Measurements from ENCODE around the gene FAM193A. TPM values are rescaled to one million over a fixed set of nuclear protein-coding genes. Genes with fewer than 3 reads are reported as not detected.
"Not testable (repeated sequence)": the region's sequence is repeated elsewhere in the genome, so short reads cannot be mapped to it uniquely, and the experiment has no call there.

The FAM193A gene
- total and polyA plus RNA-seq, 12 donors = 7.5 to 20.6 (median 15.9) TPM

GRCh38 chr4:2767705-2768074 lies 231.2 kb downstream of the FAM193A start:
- ATAC-seq = peak in 7 of 8 donors; percentile 36 to 84 (median 74)
- TF ChIP-seq CTCF (IDR thresholded peaks at IDR 0.05) = no peak
- WGBS, 2 donors = 37 to 44% methylated on average over 11 of the region's 11 CpGs
- Histone ChIP-seq H3K27ac (peak overlapping the region in 2 of 10 donors; percentile 24 to 45), H3K4me1 (peaks cover 0 to 40% (median 17%) of the 10 kb centered on the region in 9 donors), H3K4me3 (no peak overlapping the region), H3K9me3 (no peaks in the 10 kb centered on the region), H3K27me3 (no peaks in the 10 kb centered on the region), H3K36me3 (no peaks in the 10 kb centered on the region)
- peak; percentile 73 to 79 for DNase-seq
- intact Hi-C loops (cut with DNase I) = loop anchor here in 8 of 10 donors (2.0 to 10.0 kb wide), 8 partner anchors 27 to 277 kb away; partner anchors contain the start of gene ADD1 (in 1 of the 8)

GRCh38 chr4:2768124-2768523 lies 231.7 kb downstream of the FAM193A start:
- H3K4me1 ChIP-seq = peaks cover 0 to 40% (median 17%) of the 10 kb centered on the region in 9 donors
- no peaks in the 10 kb centered on the region for H3K27me3 ChIP-seq
- peak overlapping the region in 2 of 10 donors; percentile 22 to 45 for H3K27ac ChIP-seq
- no peaks in the 10 kb centered on the region for H3K36me3 ChIP-seq
- ATAC-seq (peak in 1 of 8 donors; percentile 13), DNase-seq (no peak)
- WGBS, 2 donors = 76 to 78% methylated on average over 9 of the region's 9 CpGs
- TF ChIP-seq CTCF (IDR thresholded peaks at IDR 0.05) = no peak
- no peak overlapping the region for H3K4me3 ChIP-seq
- intact Hi-C loops (cut with DNase I) = loop anchor here in 8 of 10 donors (2.0 to 10.0 kb wide), 8 partner anchors 27 to 277 kb away; partner anchors contain the start of gene ADD1 (in 1 of the 8)
- H3K9me3 ChIP-seq = no peaks in the 10 kb centered on the region

- ATAC-seq = no peak
- DNase-seq = no peak
- intact Hi-C loops (cut with DNase I) = loop anchor here in 8 of 10 donors (2.0 to 10.0 kb wide), 8 partner anchors 26 to 276 kb away; partner anchors contain the start of gene ADD1 (in 1 of the 8)
- no peaks in the 10 kb centered on the region for H3K27me3 ChIP-seq
- no peak overlapping the region for H3K27ac ChIP-seq
- H3K36me3 ChIP-seq = no peaks in the 10 kb centered on the region
- no peak overlapping the region for H3K4me3 ChIP-seq
- TF ChIP-seq CTCF (IDR thresholded peaks at IDR 0.05) = no peak
- 61 to 62% methylated on average over 15 of the region's 15 CpGs for WGBS, 2 donors
- peaks cover 0 to 37% (median 11%) of the 10 kb centered on the region in 9 donors for H3K4me1 ChIP-seq
- no peaks in the 10 kb centered on the region for H3K9me3 ChIP-seq
These were observed 232.5 kb downstream of the FAM193A start for GRCh38 chr4:2768921-2769336.

GRCh38 chr4:2771264-2771663 lies 234.8 kb downstream of the FAM193A start:
- DNase-seq = no peak
- Histone ChIP-seq H3K36me3 (no peaks in the 10 kb centered on the region), H3K4me3 (no peak overlapping the region), H3K27ac (peak overlapping the region in 1 of 10 donors; percentile 73), H3K4me1 (peaks cover 0 to 32% (median 10%) of the 10 kb centered on the region in 9 donors), H3K27me3 (no peaks in the 10 kb centered on the region), H3K9me3 (no peaks in the 10 kb centered on the region)
- TF ChIP-seq CTCF (IDR thresholded peaks at IDR 0.05) = no peak
- intact Hi-C loops (cut with DNase I) = no loop called here
- ATAC-seq = no peak
- WGBS, 2 donors = 96 to 99% methylated on average over 3 of the region's 3 CpGs

DNA sequence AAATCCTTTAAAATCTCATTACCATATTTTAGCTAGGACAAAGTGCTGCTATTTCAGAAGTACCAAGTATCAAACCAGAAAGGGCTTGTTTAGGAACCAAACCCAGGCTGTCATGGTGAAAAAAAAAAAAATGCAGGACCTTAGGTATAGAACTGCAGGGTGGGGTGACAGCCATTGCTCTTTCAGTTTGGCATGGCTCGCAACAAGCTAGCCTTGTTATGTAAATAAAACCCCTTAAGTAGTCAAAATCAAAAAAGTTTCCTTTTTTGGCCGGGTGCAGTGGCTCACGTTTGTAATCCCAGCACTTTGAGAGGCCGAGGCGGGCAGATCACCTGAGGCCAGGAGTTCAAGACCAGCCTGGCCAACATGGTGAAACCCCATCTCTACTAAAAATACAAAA lies 244.2 kb downstream of the FAM193A start:
- H3K4me3 ChIP-seq; H3K4me1 ChIP-seq; H3K36me3 ChIP-seq; H3K27me3 ChIP-seq; H3K27ac ChIP-seq; ATAC-seq; DNase-seq; intact Hi-C loops (cut with DNase I): not testable (repeated sequence)
- 93 to 94% methylated on average over 5 of the region's 5 CpGs for WGBS, 2 donors
- peaks cover 0 to 18% (median 5%) of the 10 kb centered on the region in 11 donors for H3K9me3 ChIP-seq

Measured in heart right ventricle (tissue), 16 donors.